Adrenal gland (tissue), 12 donors: ENCODE data around the gene RNF144B. TPM values are rescaled to one million over a fixed set of nuclear protein-coding genes. Genes with fewer than 3 reads are reported as not detected.
A peak's percentile ranks its signal among the peaks of the same experiment; 100 is the strongest.
"Not testable (repeated sequence)": the region's sequence is repeated elsewhere in the genome, so short reads cannot be mapped to it uniquely, and the experiment has no call there.

Experiments
- DNase-seq, 7 donors: peaks; one replicate each; pipeline ENCODE4 v3.0.0-alpha.2; 2019 to 2020
- H3K27ac ChIP-seq, 5 donors: fragments of 200-600 bp; sonication (generic) in 4 of 5; 1 replicate in 3 of 5; 2 replicates in 2 of 5; pipeline versions ENCODE4 v1.5.1 to v1.8.0; 2016 to 2020; ENCODE audit warnings: mild to moderate bottlenecking in 1 of 5
- H3K27me3 ChIP-seq: fragments of 200-600 bp; 2 replicates; pipeline ENCODE4 v1.8.0; 2021
- H3K36me3 ChIP-seq, 2 donors: fragments of 200-600 bp; replicated peaks in 1 of 2; 1 replicate in 1 of 2; 2 replicates in 1 of 2; pipeline versions ENCODE4 v1.5.1 to v1.8.0; 2018 to 2022
- H3K4me1 ChIP-seq, 2 donors: fragments of 200-600 bp; replicated peaks in 1 of 2; 1 replicate in 1 of 2; 2 replicates in 1 of 2; pipeline versions ENCODE4 v1.5.1 to v1.8.0; 2018 to 2021
- H3K4me3 ChIP-seq, 4 donors: fragments of 200-600 bp; sonication (generic) in 3 of 4; one replicate each; pipeline ENCODE4 v1.5.1; 2016 to 2018
- H3K9me3 ChIP-seq, 3 donors: fragments of 200-600 bp; sonication (generic) in 1 of 3; replicated peaks in 1 of 3; 1 replicate in 2 of 3; 2 replicates in 1 of 3; pipeline versions ENCODE4 v1.5.1 to v1.8.0; 2016 to 2021
- POLR2A ChIP-seq, 2 donors: fragments of 450-650 bp; IDR thresholded peaks; one replicate each; pipeline ENCODE4 v1.6.1; 2017; ENCODE audit warnings: antibody characterized with exemption in 2 of 2, mild to moderate bottlenecking in 2 of 2, moderate library complexity in 1 of 2
- WGBS, 4 donors: extraction: QIAGEN DNeasy Blood & Tissue Kit in 2 of 4; methylation state at CpG; one replicate each; pipeline versions ENCODE4 v1.1.5 to v1.1.7; 2013 to 2017; 5-methylcytosine and 5-hydroxymethylcytosine counted together
- intact Hi-C, 2 donors: fragments of 100-400 bp; cut with DNase I; formaldehyde crosslinking; loops; one replicate each; pipeline versions ENCODE4 v1.14.1 to v1.15.0; 2022 to 2023
- polyA plus RNA-seq, 3 donors: library from polyadenylated mRNA; stranded (reverse); fragments of 200-250 nt in 2 of 3; fragments of 350-450 nt in 1 of 3; fragmentation: Illumina TruSeq in 1 of 3; extraction: RNeasy Lipid Tissue Mini Kit (QIAGEN cat#74804) in 1 of 3; gene quantifications; one replicate each; pipeline ENCODE4 v1.2.3, GENCODE V29; 2013 to 2014
- total RNA-seq, 9 donors: library from RNA; depleted of rRNA in 4 of 9; stranded (reverse); fragments of >200 nt in 4 of 9; fragments of 120-200 nt in 1 of 9; fragmentation: NEBNext Ultra II Directional in 1 of 9; extraction: Animal tissue kit (Norgen Biotek cat#: 25700) in 1 of 9; gene quantifications; one replicate each; pipeline versions ENCODE4 v1.1.0 to v1.2.4, GENCODE V29; 2013 to 2023
- TF ChIP-seq, protein P1 (sequence below), 6 experiments: fragments of 450-650 bp in 4 of 6; fragments of 200-600 bp in 2 of 6; sonication (generic) in 1 of 6; IDR thresholded peaks; 1 replicate in 5 of 6; 2 replicates in 1 of 6; pipeline versions ENCODE4 v1.5.1 to v1.8.0; 2016 to 2021; ENCODE audit warnings: antibody characterized with exemption in 6 of 6, mild to moderate bottlenecking in 2 of 6, moderate library complexity in 1 of 6
- donor health status: healthy with polysubstance abuse.
- donor health status: Bipolar disorder and iron deficiency.
- donor health status: DM: yes; HTN: yes; CAD: no.
- donor health status: DM: no; HTN: no; CAD: no.
- donor health status: DM: no; HTN: no; CAD: no.
- donor health status: DM: yes; HTN: yes; CAD: no.

RNF144B gene
- total and polyA plus RNA-seq, 12 donors: 1.9 to 11.0 (median 7.4) TPM

DNA sequence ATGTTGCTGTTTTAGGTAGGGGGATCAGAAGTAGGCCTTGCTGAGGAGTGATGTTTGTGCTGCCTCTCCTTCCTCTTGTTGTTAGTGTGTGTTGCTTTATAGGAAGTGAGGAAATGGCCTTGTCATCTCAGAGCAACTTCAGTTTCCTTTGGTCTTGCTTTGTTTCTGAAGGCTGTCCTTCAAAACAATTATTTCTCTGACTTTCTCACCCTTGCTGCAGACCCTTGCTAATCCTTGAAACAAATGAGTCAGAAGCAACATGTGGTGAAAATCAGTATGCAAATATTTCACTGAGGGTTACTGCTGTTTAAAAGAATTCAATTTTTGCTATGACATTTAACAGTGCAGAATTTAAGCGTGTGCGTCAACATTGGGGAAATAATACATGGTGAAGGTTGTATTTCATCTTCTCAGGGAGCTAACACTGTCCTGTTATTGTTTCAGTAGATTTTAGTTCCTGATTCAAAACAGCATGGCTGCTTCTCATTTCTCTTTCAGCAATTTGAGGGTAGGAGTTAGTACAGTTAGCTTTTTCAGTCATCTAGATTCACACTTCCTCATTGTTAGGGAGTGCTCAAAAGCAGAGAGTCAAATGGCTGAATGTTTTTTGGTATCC is 13.8 kb downstream of the RNF144B start:
- H3K9me3 ChIP-seq: no peaks in the 10 kb centered on the region
- intact Hi-C loops: no loop called here
- H3K4me3 ChIP-seq: no peak overlapping the region
- H3K27me3 ChIP-seq: no peaks in the 10 kb centered on the region
- WGBS, 4 donors: 65 to 73% (median 72%) methylated on average over 2 of the region's 2 CpGs
- H3K36me3 ChIP-seq: no peaks in the 10 kb centered on the region
- H3K27ac ChIP-seq: peak overlapping the region in 2 of 5 donors; percentile 19 to 67
- DNase-seq: no peak
- no peaks in the 10 kb centered on the region for H3K4me1 ChIP-seq
- TF ChIP-seq, protein P1, sequence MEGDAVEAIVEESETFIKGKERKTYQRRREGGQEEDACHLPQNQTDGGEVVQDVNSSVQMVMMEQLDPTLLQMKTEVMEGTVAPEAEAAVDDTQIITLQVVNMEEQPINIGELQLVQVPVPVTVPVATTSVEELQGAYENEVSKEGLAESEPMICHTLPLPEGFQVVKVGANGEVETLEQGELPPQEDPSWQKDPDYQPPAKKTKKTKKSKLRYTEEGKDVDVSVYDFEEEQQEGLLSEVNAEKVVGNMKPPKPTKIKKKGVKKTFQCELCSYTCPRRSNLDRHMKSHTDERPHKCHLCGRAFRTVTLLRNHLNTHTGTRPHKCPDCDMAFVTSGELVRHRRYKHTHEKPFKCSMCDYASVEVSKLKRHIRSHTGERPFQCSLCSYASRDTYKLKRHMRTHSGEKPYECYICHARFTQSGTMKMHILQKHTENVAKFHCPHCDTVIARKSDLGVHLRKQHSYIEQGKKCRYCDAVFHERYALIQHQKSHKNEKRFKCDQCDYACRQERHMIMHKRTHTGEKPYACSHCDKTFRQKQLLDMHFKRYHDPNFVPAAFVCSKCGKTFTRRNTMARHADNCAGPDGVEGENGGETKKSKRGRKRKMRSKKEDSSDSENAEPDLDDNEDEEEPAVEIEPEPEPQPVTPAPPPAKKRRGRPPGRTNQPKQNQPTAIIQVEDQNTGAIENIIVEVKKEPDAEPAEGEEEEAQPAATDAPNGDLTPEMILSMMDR (IDR thresholded peaks at IDR 0.05): no peak
- TF ChIP-seq POLR2A (IDR thresholded peaks at IDR 0.05): no peak

DNA sequence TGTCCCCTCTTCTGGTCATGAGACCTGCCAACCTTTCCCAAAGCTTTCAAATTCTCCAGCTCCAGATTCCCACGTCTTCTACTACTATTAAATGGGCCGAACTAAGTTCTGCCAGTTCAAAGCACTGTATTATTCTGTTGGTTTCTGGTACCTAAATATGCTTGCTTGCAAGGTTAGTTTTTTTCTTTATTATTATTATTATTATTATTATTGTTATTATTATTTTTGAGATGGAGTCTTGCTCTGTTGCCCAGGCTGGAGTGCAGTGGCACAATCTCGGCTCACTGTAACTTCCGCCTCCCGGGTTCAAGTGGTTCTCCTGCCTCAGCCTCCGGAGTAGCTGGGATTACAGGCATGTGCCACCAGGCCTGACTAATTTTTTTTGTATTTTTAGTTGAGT is 17.8 kb downstream of the RNF144B start:
- H3K4me3 ChIP-seq, H3K36me3 ChIP-seq, DNase-seq, intact Hi-C loops, H3K9me3 ChIP-seq, H3K4me1 ChIP-seq, H3K27me3 ChIP-seq, H3K27ac ChIP-seq: not testable (repeated sequence)
- 84 to 92% (median 86%) methylated on average over 6 of the region's 6 CpGs for WGBS, 4 donors

- Histone ChIP-seq H3K4me1 (no peaks in the 10 kb centered on the region), H3K36me3 (no peaks in the 10 kb centered on the region), H3K27me3 (no peaks in the 10 kb centered on the region), H3K27ac (no peak overlapping the region), H3K9me3 (no peaks in the 10 kb centered on the region), H3K4me3 (no peak overlapping the region)
- TF ChIP-seq, protein P1 (IDR thresholded peaks at IDR 0.05): no peak
- TF ChIP-seq POLR2A (IDR thresholded peaks at IDR 0.05): no peak
- WGBS, 4 donors: 48 to 62% (median 52%) methylated on average over 4 of the region's 4 CpGs
- intact Hi-C loops: no loop called here
- peak in 1 of 7 donors; percentile 8 for DNase-seq
These were observed 18.5 kb downstream of the RNF144B start for GRCh38 chr6:18405477-18406293.

- 85 to 92% (median 89%) methylated on average over 4 of the region's 4 CpGs for WGBS, 4 donors
- intact Hi-C loops: no loop called here
- H3K36me3 ChIP-seq: no peaks in the 10 kb centered on the region
These were observed 20.0 kb downstream of the RNF144B start for GRCh38 chr6:18406955-18407749.

GRCh38 chr6:18409602-18410001 is 22.5 kb downstream of the RNF144B start:
- H3K27ac ChIP-seq, intact Hi-C loops, DNase-seq, H3K4me3 ChIP-seq, H3K9me3 ChIP-seq, H3K27me3 ChIP-seq, H3K4me1 ChIP-seq, H3K36me3 ChIP-seq: not testable (repeated sequence)
- 89 to 94% (median 90%) methylated on average over 11 of the region's 11 CpGs for WGBS, 4 donors

More at GRCh38 chr6:18406955-18407749, 20.0 kb downstream of the RNF144B start:
- Histone ChIP-seq H3K27ac (no peak overlapping the region), H3K4me3 (no peak overlapping the region), H3K27me3 (no peaks in the 10 kb centered on the region), H3K4me1 (no peaks in the 10 kb centered on the region), H3K9me3 (no peaks in the 10 kb centered on the region)
- no peak for DNase-seq
- TF ChIP-seq, protein P1 (IDR thresholded peaks at IDR 0.05): no peak
- TF ChIP-seq POLR2A (IDR thresholded peaks at IDR 0.05): no peak
